ENCODE results near the gene GNB1L.
A peak's percentile ranks its signal among the peaks of the same experiment; 100 is the strongest.

GNB1L gene

GRCh38 chr22:19821523-19822300, 33.0 kb downstream of the GNB1L start:
- peak; percentile 45 for DNase-seq

DNA sequence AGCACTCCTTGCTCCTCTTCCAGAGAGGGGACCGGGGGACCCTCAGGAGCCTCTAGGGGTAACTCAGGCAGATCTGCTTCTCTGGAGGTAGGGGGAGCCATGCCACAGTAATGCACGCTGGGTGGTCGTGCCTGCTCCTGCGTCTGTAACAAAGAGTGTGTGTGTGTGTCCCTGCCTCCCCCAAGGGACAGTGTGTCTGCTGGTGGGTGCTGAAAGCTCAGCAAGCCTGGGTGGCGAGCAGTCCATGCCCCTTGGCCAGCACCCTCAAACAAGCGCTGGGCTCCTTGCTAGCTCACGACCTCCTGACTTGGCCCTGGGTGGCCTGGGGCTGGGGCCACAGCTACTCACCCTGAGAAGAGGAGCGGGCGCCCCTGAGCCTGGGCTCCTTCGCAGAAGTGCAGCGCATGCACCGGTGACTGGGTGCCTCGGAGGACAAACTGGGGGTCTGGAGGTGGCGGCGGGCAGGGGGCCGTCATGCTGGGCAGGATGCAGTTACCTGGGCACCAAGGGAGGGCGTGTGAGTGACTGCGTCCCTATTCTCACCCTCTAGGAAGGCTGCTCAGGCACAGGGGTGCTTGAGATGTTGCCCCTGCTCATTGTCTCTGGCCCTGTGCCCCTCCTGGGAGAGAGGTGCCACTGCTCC, 33.7 kb downstream of the GNB1L start:
- peak; percentile 58 for DNase-seq

DNA sequence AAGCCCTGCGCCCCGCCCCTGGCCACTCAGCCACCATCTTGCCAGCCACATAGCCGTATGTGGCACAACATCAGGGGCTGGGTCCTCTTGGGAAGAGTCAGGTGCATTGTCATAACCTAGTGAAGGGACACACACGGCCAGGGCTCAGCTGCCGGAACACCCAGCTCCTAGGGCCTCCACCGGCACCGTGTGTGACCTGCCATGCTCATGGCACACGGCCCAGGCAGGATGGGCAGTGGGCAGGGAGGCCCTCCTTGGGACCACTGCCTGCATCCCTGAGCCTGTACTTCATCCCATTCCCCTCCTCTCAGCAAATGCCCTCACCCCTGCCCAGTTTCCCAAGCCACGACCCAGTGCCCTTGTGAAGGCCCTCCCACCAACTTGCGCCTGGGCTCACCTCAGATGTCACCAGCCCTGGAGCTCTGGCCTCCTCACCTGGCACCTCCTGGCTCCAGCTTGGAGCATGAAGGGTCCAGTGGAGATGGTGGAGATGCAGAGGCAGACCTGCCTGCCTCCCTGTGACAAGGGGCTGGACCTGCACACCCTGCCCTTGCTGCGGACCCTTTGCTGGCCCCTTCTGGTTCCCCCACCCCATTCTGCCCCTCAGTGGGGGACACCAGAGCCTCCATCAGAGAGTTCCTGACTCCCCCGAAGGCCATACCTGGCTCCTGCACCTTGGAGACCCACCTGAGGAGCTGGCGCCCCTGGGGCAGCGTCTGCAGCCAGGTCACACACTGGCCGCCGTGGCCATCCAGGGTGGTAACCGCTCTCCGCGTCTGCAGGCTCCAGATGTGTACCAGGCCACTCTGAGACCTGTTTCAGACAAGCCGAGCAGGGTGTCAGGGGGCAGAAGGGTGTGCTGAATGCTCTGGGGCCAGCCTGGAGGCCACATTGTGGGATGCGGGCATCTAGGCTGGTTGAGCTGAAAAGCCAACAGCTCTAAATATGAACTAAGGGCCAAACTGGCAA, 34.5 kb downstream of the GNB1L start:
- peak; percentile 58 for DNase-seq

- peak; percentile 59 for DNase-seq
These were observed 35.3 kb downstream of the GNB1L start for GRCh38 chr22:19819208-19819910.

DNA sequence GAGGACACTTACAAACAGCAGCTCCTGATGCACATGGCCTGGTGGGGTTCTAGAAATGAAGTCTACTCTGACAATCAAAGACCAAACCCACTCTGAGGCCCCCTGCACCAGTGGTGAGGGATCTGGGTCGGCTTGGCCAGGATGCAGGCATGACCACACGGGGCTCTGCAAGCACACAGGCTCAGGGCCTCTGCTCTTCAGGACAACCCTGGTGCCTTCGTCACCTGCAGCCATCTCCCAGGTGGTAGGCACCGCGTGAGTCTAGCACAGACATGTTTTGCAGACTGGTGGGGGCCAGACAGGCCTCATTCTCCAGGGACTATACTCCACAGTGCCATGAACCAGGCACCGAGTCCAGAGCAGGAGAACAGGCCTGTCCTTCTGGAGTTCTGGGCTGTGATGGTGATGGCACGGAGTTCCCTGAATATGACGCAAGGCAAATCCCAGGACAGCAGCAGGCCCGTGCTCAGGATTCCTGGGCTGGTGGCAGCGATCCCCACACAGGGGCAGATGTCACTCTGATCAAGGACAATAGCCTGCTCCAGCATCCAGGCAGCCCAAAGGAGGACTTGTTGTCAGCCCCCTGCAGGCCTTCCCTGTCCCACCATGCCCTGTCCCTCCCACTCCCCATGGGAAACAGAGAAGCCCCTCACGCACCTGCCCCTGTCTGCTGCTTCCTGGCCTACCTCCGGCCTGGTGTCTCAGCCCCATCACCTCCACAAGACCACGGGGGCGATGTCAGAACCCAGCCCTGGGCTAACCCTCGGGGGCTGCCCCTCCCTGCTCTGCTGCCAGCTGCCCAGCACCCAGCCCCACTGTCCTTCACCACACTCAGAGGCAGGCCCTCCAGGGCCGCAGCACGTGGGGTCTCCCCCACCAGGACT, 36.1 kb downstream of the GNB1L start:
- peak; percentile 58 for DNase-seq

DNA sequence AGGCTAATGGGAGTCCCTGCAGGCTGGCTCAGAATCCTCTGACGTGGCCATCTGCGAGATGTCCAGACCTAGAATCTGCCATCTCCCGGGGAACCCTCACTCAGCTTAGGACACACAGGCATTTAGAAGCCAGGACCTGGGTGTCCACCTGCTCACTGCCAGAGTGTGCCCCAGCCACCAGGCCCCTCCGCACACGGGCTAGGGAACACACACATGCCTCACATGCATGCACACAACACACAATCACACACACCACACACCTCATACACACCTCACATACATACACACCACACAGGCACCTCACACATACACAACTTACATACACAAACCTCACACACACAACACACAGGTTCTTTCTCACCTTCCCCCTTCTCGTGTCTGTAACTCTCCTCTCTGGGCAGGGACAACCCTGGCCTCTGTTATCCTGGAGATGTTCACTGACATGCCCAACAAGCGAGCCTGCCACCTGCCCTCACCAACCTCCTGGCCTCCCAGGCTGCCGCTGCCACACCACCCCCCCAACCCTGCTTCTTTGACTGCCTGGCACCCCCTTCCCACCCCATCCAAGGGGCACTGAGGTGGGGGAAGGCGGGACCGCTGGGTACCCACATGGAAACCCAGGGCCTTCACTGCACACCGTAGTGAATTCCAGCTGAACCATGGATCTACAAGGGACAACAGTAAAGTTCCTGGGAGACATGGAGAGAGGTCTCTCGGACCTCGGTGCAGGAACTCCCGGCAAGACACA, 38.1 kb downstream of the GNB1L start:
- peak; percentile 52 for DNase-seq

DNA sequence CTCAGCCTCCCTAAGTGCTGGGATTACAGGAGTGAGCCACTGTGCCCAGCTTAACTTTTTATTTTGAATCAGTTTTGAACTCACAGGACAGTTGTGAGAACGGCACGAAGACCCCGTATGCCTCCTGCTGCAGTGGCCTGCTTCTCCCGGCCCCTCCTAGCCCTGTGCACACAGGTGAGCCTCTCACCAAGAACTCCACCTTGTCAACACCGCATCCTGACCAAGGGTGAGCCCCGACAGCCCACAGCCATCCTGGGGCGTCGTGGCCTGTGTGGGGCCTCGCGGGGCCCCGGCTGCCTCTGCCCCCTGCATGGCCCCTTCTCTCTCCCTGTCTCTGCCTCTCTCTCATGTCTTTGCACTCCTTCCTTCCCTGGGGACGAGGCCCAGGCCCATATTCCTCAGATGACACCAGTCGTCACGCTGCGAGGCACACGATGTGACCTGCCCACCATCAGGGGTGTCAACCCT, 38.8 kb downstream of the GNB1L start:
- DNase-seq, result no peak

DNA sequence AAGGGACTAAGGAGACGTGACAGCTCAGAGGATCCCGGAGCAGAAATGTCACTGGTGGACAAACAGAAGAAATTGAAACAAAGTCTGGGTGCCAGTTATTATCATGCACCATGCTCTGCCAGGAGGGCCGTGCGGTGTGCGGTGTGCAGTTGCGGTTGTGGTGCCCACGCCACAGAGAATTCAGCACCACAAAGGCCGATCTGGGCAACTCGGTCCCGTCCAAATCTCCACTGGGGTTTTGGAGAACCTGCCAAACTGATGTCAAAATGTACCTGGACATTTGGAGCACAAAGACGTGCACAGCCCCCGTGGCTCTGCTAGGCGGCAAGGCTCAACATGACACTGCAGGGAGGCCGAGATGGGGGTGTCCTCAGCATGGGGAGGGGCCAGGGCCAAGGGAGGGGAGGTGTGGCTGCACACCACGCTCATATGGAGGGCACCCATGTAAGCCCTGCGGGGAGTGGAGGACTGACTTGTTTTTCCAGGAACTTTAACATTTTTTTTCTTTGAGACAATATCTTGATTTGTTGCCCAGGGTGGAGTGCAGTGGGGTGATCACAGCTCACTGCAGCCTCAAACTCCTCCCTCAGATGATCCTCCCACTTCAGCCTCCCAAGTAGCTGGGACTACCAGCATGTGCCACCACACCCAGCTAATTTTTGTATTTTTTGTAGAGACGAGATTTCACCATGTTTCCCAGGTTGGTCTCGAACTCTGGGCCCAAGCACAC, 39.4 kb downstream of the GNB1L start:
- no peak for DNase-seq

GRCh38 chr22:19814428-19814827, 40.2 kb downstream of the GNB1L start:
- DNase-seq, result no peak

- DNase-seq, result no peak
These were observed 41.8 kb downstream of the GNB1L start for GRCh38 chr22:19812910-19813309.

GRCh38 chr22:19811811-19812771, 42.6 kb downstream of the GNB1L start:
- DNase-seq, result peak; percentile 44

DNA sequence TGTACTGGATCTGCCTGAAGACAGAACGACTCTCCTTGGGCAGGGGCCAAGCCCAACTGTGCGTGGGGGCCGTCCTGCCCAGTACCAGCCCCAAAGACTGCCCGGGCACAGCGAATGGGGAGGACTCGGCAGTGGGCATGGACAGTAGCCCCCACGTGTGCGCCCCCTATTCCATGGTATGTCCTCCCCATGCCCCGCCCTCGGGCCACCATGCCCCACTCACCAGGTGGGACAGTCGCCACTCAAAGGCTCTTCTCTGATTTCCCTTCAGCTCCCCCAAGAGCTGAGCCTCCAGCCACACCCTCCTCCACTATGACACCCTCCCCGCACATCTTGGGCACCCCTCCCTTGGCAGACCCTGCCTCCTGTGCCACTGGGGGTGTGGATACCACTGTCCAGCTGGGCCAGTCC, 43.5 kb downstream of the GNB1L start:
- peak; percentile 54 for DNase-seq

DNA sequence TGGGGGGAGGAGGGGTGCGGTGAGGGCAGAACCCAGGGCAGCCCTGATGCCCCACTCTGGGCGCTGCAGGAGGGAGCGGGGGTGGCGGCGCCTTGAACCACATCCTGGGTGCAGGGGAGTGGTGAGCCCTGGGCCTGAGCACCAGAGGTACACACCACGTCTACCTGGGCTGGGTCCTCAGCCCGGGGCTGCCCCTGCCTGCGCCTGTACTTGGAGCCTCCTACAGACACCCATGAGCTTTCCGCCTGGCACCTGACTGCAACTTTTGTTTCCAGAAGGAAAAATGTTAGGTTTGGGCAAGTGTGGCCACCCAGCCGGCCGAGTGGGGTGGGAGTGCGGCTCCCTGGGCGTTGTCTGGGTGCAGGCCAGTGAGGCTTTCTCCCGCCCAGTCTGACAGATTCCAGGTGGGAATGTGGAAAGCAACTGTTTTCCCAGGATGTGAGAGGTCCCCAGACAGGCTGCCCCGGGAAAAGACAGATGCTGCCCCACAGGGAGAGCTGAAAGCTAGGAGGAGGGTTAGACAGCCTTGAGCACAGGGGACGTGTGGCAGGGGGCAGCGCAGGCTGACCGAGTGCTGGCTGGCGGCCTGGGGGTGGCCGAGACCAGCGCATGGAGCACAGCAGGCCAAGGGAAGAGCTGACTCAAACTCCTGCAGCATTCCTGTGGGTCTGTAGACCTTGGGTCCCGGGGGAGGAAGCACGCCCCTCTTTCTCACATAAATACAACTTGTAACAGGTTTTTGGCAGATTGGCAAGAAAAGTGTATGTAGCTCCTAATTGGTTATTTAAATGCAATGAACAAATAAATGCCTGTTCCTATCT, 44.1 kb downstream of the GNB1L start:
- DNase-seq, result peak; percentile 58

DNA sequence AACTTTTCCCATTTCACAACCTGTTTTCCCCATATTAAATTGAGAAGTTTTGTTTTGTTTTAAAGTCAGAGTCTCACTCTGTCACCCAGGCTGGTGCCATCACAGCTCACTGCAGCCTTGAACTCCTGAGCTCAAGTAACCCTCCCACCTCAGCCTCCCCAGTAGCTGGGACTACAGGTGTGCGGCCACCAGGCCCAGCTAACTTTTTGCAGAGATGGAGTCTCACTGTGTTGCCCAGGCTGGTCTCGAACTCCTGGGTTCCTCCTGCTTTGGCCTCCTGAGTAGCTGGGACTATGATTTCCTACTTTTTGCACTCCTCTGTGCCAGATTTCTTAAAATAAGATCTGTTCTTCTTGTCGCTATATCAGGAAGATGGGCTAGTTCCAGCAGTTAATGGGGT, 44.9 kb downstream of the GNB1L start:
- DNase-seq, result peak; percentile 51

DNA sequence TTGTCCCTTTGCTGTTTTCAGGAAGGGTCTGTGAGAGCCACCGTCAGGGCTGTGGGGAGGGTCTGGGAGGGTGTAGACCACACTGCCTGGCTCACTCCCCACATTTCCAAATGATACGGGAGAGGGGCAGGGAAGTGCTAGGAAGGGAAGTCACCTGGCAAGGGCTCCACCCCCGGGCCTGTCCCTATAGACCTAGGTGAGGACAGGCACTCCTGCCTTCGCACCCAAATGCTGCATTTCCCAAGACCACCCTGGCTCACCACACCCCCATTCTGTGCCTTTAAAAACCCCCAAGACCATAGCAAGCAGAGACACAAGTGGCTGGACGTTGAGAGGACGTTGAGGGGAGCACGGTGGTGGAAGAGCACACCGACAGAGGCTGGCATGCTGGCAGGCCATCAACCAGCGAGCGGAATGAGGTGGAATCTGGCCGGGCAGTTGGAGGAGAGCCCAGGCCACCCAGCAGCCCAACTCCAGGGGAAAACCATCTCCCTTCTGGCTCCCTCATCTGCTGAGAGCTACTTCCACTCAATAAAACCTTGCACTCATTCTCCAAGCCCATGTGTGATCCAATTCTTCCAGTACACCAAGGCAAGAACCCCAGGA, 45.7 kb downstream of the GNB1L start:
- DNase-seq, result no peak

DNA sequence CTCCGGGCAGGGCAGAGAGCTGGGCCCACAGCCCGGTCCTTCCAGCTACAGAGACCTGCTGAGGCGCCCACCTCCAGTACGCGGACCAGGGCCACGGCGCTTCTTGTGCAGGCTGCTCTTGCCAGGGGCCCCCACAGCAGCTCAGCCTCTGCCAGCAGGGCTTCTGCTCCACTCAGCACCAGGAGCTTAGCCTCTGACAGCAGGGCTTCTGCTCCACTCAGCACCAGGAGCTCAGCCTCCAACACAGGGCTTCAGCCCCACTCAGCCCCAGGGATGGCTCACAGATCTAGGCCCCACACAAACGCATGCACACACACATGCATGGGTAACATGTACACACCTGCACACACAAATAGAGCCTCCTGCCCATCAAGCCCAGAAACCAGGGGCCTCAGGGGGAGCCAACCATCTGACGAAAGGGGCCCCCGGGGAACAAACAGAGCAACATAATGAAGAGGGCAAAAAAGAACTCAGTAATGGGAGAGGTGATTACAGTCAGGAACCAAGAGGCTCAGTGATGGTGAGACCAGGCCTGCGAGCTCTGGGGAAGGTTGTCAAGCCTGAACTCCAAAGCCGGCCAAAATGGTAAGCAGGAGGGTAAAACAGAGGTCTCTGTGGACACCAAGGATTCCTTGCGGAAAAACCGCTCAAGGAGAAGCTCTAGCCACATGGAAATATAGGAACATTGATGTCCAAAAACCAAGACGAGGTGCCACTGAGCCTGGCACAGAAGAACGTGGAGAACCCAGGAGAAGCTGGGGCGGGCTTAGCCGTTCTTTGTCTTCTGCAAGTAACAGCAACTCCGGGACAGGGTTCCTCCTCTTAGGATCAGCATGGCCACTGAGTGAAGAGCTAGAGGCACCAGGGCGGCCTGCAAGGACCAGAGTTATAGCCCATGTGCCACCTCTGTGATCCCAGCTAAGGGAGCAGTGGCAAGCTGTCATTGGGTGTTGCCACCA, 46.5 kb downstream of the GNB1L start:
- DNase-seq, result peak; percentile 43

Measured in activated effector memory CD4-positive, alpha-beta T cell treated with anti-CD3 and anti-CD28 coated beads, Interleukin-2, amount 50 U/mL, for 16 hours (primary cell).